ENCODE measurements around the gene DGAT2. TPM values are rescaled to one million over a fixed set of nuclear protein-coding genes. Genes with fewer than 3 reads are reported as not detected.

DGAT2 gene
- total RNA-seq, 2 donors from 2014 or later, result 2.3 to 3.4 TPM

DNA sequence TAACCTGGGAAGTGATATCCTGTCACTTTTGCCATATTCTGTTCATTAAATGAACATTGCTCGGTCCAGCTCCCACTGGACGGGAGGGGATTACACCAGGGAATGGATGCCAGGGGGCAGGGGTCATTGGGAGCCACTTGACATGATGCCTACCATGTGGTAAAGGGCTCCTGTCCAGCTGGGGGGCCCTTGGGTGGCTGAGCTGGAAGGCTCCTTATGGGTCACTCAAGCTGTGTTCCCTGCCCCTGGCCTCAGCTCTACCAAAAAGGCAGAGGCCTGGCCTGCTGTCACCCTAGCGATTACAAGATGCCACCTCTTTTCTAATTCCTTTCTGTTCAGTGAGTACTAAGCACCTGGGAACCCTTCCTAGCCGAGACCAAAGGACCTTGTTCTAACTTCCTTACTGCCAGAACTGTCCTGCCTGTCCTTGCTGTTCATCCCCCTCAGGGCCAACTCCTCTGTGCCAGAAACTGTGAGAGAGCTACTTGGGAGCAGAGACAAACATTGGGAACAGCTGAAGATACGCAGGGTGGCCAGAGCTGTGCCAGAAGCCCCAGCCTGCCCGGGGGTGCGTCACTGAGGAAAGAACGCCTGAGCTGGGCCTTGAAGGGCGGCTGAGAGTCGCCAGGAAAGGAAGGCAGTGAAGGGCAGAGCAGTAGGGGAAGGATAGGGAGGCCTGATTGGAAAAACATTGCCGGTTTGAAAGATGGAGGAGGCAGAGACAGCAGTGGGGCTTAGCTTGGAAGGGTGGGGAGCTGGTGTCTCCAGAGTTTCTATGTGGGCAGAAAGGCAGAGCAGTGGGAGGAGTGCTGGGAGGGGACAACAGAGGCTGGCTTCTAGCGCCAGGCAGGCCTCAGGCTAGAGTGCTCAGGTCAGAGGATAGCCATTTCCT, 33.7 kb downstream of the DGAT2 start:
- TF ChIP-seq CTCF (IDR thresholded peaks at IDR 0.05), result no peak
- no peaks in the 10 kb centered on the region for H3K4me1 ChIP-seq (ENCODE audit: control insufficient read depth in 1 of 2, low read depth in 2 of 2)
- no peaks in the 10 kb centered on the region for H3K36me3 ChIP-seq
- H3K27me3 ChIP-seq (replicated peaks; ENCODE audit: insufficient read depth), result no peaks in the 10 kb centered on the region
- DNase-seq (ENCODE audit: low spot score), result no peak
- ATAC-seq (ENCODE audit: insufficient number of reproducible peaks, low FRiP score, low read depth), result no peak
- no peaks in the 10 kb centered on the region for H3K9me3 ChIP-seq
- H3K4me3 ChIP-seq, result no peak overlapping the region
- no peak overlapping the region for H3K27ac ChIP-seq

- ATAC-seq (ENCODE audit: insufficient number of reproducible peaks, low FRiP score, low read depth) (peak; percentile 52), DNase-seq (ENCODE audit: low spot score) (peak; percentile 24)
- H3K27me3 ChIP-seq (replicated peaks; ENCODE audit: insufficient read depth), result no peaks in the 10 kb centered on the region
- peak; percentile 94 for TF ChIP-seq CTCF (IDR thresholded peaks at IDR 0.05)
- no peak overlapping the region for H3K27ac ChIP-seq
- H3K4me1 ChIP-seq (ENCODE audit: control insufficient read depth in 1 of 2, low read depth in 2 of 2), result no peaks in the 10 kb centered on the region
- no peaks in the 10 kb centered on the region for H3K36me3 ChIP-seq
- no peak overlapping the region for H3K4me3 ChIP-seq
- no peaks in the 10 kb centered on the region for H3K9me3 ChIP-seq
These were observed 34.6 kb downstream of the DGAT2 start for GRCh38 chr11:75802913-75803820.

- H3K36me3 ChIP-seq, result no peaks in the 10 kb centered on the region
- no peaks in the 10 kb centered on the region for H3K27me3 ChIP-seq (replicated peaks; ENCODE audit: insufficient read depth)
- no peaks in the 10 kb centered on the region for H3K9me3 ChIP-seq
- H3K4me1 ChIP-seq (ENCODE audit: control insufficient read depth in 1 of 2, low read depth in 2 of 2), result peaks cover 0 to 8% of the 10 kb centered on the region in 2 donors
- TF ChIP-seq CTCF (IDR thresholded peaks at IDR 0.05), result no peak
- ATAC-seq (ENCODE audit: insufficient number of reproducible peaks, low FRiP score, low read depth), result no peak
- H3K27ac ChIP-seq, result no peak overlapping the region
- no peak for DNase-seq (ENCODE audit: low spot score)
- no peak overlapping the region for H3K4me3 ChIP-seq
These were observed 40.5 kb downstream of the DGAT2 start for GRCh38 chr11:75809111-75809510.

DNA sequence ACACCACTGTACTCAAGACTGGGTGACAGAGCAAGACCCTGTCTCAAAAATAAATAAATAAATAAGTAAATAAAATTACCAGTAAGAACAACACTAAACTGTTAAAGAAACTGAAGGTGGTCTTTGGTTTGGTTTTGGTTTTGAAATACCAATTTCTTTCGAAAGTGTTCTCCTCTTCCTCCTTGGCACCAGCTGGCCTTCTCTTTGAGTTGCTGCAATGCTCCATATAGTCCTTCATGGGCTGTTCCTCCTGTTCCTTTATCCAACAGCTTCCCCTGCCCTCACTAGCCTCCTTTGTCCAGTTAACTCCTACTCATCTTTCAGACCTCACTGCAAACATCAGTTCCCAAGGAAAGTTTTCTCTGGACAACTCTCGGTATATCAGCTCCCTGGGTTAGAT, 41.4 kb downstream of the DGAT2 start:
- H3K4me1 ChIP-seq (ENCODE audit: control insufficient read depth in 1 of 2, low read depth in 2 of 2), result peaks cover 0 to 10% of the 10 kb centered on the region in 2 donors
- DNase-seq (ENCODE audit: low spot score) (no peak), ATAC-seq (ENCODE audit: insufficient number of reproducible peaks, low FRiP score, low read depth) (no peak)
- no peaks in the 10 kb centered on the region for H3K27me3 ChIP-seq (replicated peaks; ENCODE audit: insufficient read depth)
- TF ChIP-seq CTCF (IDR thresholded peaks at IDR 0.05), result no peak
- H3K36me3 ChIP-seq, result no peaks in the 10 kb centered on the region
- H3K4me3 ChIP-seq, result no peak overlapping the region
- H3K9me3 ChIP-seq, result no peaks in the 10 kb centered on the region
- no peak overlapping the region for H3K27ac ChIP-seq
